ENCODE data around the gene GAMT. TPM values are rescaled to one million over a fixed set of nuclear protein-coding genes. Genes with fewer than 3 reads are reported as not detected.

The GAMT gene
- total RNA-seq, 5 donors from 2014 or later (not counting 1 experiment from before 2014, with no cell fraction given): 11.8 to 18.1 (median 13.7) TPM

GRCh38 chr19:1377965-1378785 lies 23.2 kb downstream of the GAMT start:
- Histone ChIP-seq H3K27ac (ENCODE audit: low read length) (no peak overlapping the region), H3K9me3 (no peaks in the 10 kb centered on the region), H3K36me3 (ENCODE audit: control insufficient read depth in 2 of 2, extremely low read depth in 1 of 2, insufficient read depth in 1 of 2, low read length in 1 of 2) (peaks cover 13 to 18% of the 10 kb centered on the region in 2 donors), H3K27me3 (replicated peaks in 1 of 2; ENCODE audit: control insufficient read depth in 2 of 2, extremely low read depth in 1 of 2, insufficient read depth in 2 of 2, low read length in 1 of 2) (no peaks in the 10 kb centered on the region), H3K4me3 (ENCODE audit: control insufficient read depth in 1 of 2, extremely low read depth in 1 of 2, low read length in 1 of 2) (no peak overlapping the region), H3K4me1 (ENCODE audit: control insufficient read depth in 1 of 2, extremely low read depth in 1 of 2, insufficient read depth in 2 of 2, low read length in 2 of 2) (peaks cover 0 to 6% of the 10 kb centered on the region in 2 experiments)
- CTCF ChIA-PET: no interaction called here
- WGBS (ENCODE audit: insufficient coverage): 90% methylated on average over 31 of the region's 33 CpGs
- Mint-ChIP-seq H3K4me1 (peaks cover 4 to 6% (median 4%) of the 10 kb centered on the region in 3 donors), H3K27me3 (no peaks in the 10 kb centered on the region), H3K9me3 (no peaks in the 10 kb centered on the region), H3K27ac (no peak overlapping the region), H3K36me3 (peaks cover 12% of the 10 kb centered on the region), H3K4me3 (no peak overlapping the region)
- POLR2A ChIA-PET: no interaction called here
- ATAC-seq (replicated peaks in 1 of 4) (no peak), DNase-seq (no peak)

GRCh38 chr19:1377176-1377964 lies 24.0 kb downstream of the GAMT start:
- H3K4me1 Mint-ChIP-seq: no peaks in the 10 kb centered on the region
- Histone ChIP-seq H3K36me3 (ENCODE audit: control insufficient read depth in 2 of 2, extremely low read depth in 1 of 2, insufficient read depth in 1 of 2, low read length in 1 of 2) (peaks cover 18 to 22% of the 10 kb centered on the region in 2 donors), H3K27ac (ENCODE audit: low read length) (no peak overlapping the region), H3K27me3 (replicated peaks in 1 of 2; ENCODE audit: control insufficient read depth in 2 of 2, extremely low read depth in 1 of 2, insufficient read depth in 2 of 2, low read length in 1 of 2) (no peaks in the 10 kb centered on the region), H3K4me1 (ENCODE audit: control insufficient read depth in 1 of 2, extremely low read depth in 1 of 2, insufficient read depth in 2 of 2, low read length in 2 of 2) (no peaks in the 10 kb centered on the region), H3K9me3 (no peaks in the 10 kb centered on the region), H3K4me3 (ENCODE audit: control insufficient read depth in 1 of 2, extremely low read depth in 1 of 2, low read length in 1 of 2) (no peak overlapping the region)
- DNase-seq (no peak), ATAC-seq (replicated peaks in 1 of 4) (no peak)
- H3K4me3 Mint-ChIP-seq: no peak overlapping the region
- 97% methylated on average over 43 of the region's 43 CpGs for WGBS (ENCODE audit: insufficient coverage)
- no peaks in the 10 kb centered on the region for H3K27me3 Mint-ChIP-seq
- H3K9me3 Mint-ChIP-seq: no peaks in the 10 kb centered on the region
- ChIA-PET POLR2A (no interaction called here), CTCF (no interaction called here)
- no peak overlapping the region for H3K27ac Mint-ChIP-seq
- H3K36me3 Mint-ChIP-seq: peaks cover 12% of the 10 kb centered on the region

- H3K4me3 Mint-ChIP-seq: no peak overlapping the region
- no peak overlapping the region for H3K27ac Mint-ChIP-seq
- H3K27me3 Mint-ChIP-seq: no peaks in the 10 kb centered on the region
- 97% methylated on average over 15 of the region's 17 CpGs for WGBS (ENCODE audit: insufficient coverage)
- no peaks in the 10 kb centered on the region for H3K9me3 Mint-ChIP-seq
- Histone ChIP-seq H3K27me3 (replicated peaks in 1 of 2; ENCODE audit: control insufficient read depth in 2 of 2, extremely low read depth in 1 of 2, insufficient read depth in 2 of 2, low read length in 1 of 2) (no peaks in the 10 kb centered on the region), H3K4me1 (ENCODE audit: control insufficient read depth in 1 of 2, extremely low read depth in 1 of 2, insufficient read depth in 2 of 2, low read length in 2 of 2) (no peaks in the 10 kb centered on the region), H3K9me3 (no peaks in the 10 kb centered on the region), H3K27ac (ENCODE audit: low read length) (no peak overlapping the region), H3K36me3 (ENCODE audit: control insufficient read depth in 2 of 2, extremely low read depth in 1 of 2, insufficient read depth in 1 of 2, low read length in 1 of 2) (peaks cover 18 to 22% of the 10 kb centered on the region in 2 donors), H3K4me3 (ENCODE audit: control insufficient read depth in 1 of 2, extremely low read depth in 1 of 2, low read length in 1 of 2) (no peak overlapping the region)
- ATAC-seq (replicated peaks in 1 of 4): no peak
- H3K4me1 Mint-ChIP-seq: no peaks in the 10 kb centered on the region
- peaks cover 12% of the 10 kb centered on the region for H3K36me3 Mint-ChIP-seq
- no peak for DNase-seq
- POLR2A ChIA-PET: no interaction called here
- CTCF ChIA-PET: no interaction called here
Observed at GRCh38 chr19:1376415-1376805, 24.9 kb downstream of the GAMT start.

GRCh38 chr19:1374250-1374577 lies 27.1 kb downstream of the GAMT start:
- ChIA-PET CTCF (no interaction called here), POLR2A (no interaction called here)
- Histone ChIP-seq H3K36me3 (ENCODE audit: control insufficient read depth in 2 of 2, extremely low read depth in 1 of 2, insufficient read depth in 1 of 2, low read length in 1 of 2) (peaks cover 23 to 34% of the 10 kb centered on the region in 2 donors), H3K4me1 (ENCODE audit: control insufficient read depth in 1 of 2, extremely low read depth in 1 of 2, insufficient read depth in 2 of 2, low read length in 2 of 2) (no peaks in the 10 kb centered on the region), H3K9me3 (no peaks in the 10 kb centered on the region), H3K27me3 (replicated peaks in 1 of 2; ENCODE audit: control insufficient read depth in 2 of 2, extremely low read depth in 1 of 2, insufficient read depth in 2 of 2, low read length in 1 of 2) (no peaks in the 10 kb centered on the region), H3K27ac (ENCODE audit: low read length) (no peak overlapping the region), H3K4me3 (ENCODE audit: control insufficient read depth in 1 of 2, extremely low read depth in 1 of 2, low read length in 1 of 2) (no peak overlapping the region)
- DNase-seq: no peak
- Mint-ChIP-seq H3K9me3 (no peaks in the 10 kb centered on the region), H3K36me3 (peaks cover 15% of the 10 kb centered on the region), H3K4me3 (no peak overlapping the region), H3K27ac (no peak overlapping the region), H3K27me3 (no peaks in the 10 kb centered on the region), H3K4me1 (no peaks in the 10 kb centered on the region)
- 98% methylated on average over 9 of the region's 12 CpGs for WGBS (ENCODE audit: insufficient coverage)
- ATAC-seq (replicated peaks in 1 of 4): no peak

- no peak for ATAC-seq (replicated peaks in 1 of 4)
- Mint-ChIP-seq H3K27ac (no peak overlapping the region), H3K4me1 (no peaks in the 10 kb centered on the region), H3K36me3 (peaks cover 15% of the 10 kb centered on the region), H3K9me3 (no peaks in the 10 kb centered on the region), H3K4me3 (no peak overlapping the region), H3K27me3 (no peaks in the 10 kb centered on the region)
- H3K27me3 ChIP-seq (replicated peaks in 1 of 2; ENCODE audit: control insufficient read depth in 2 of 2, extremely low read depth in 1 of 2, insufficient read depth in 2 of 2, low read length in 1 of 2): no peaks in the 10 kb centered on the region
- DNase-seq: no peak
- 98% methylated on average over 18 of the region's 22 CpGs for WGBS (ENCODE audit: insufficient coverage)
- H3K36me3 ChIP-seq (ENCODE audit: control insufficient read depth in 2 of 2, extremely low read depth in 1 of 2, insufficient read depth in 1 of 2, low read length in 1 of 2): peaks cover 23 to 35% of the 10 kb centered on the region in 2 donors
- no peaks in the 10 kb centered on the region for H3K4me1 ChIP-seq (ENCODE audit: control insufficient read depth in 1 of 2, extremely low read depth in 1 of 2, insufficient read depth in 2 of 2, low read length in 2 of 2)
- H3K9me3 ChIP-seq: no peaks in the 10 kb centered on the region
- H3K27ac ChIP-seq (ENCODE audit: low read length): no peak overlapping the region
- CTCF ChIA-PET: no interaction called here
- H3K4me3 ChIP-seq (ENCODE audit: control insufficient read depth in 1 of 2, extremely low read depth in 1 of 2, low read length in 1 of 2): no peak overlapping the region
- POLR2A ChIA-PET: interaction anchor here in 1 of 2 donors (0.6 to 0.7 kb wide), 2 partner anchors 9 to 27 kb away, joined by 3 to 4 read pairs; no protein-coding TSS in a partner anchor
Observed at GRCh38 chr19:1373534-1374249, 27.6 kb downstream of the GAMT start.

- H3K27ac Mint-ChIP-seq: no peak overlapping the region
- no peaks in the 10 kb centered on the region for H3K4me1 ChIP-seq (ENCODE audit: control insufficient read depth in 1 of 2, extremely low read depth in 1 of 2, insufficient read depth in 2 of 2, low read length in 2 of 2)
- H3K4me3 Mint-ChIP-seq: no peak overlapping the region
- CTCF ChIA-PET: no interaction called here
- WGBS (ENCODE audit: insufficient coverage): 94% methylated on average over 12 of the region's 20 CpGs
- H3K27ac ChIP-seq (ENCODE audit: low read length): no peak overlapping the region
- no peak for ATAC-seq (replicated peaks in 1 of 4)
- POLR2A ChIA-PET: interaction anchor here in 1 of 2 donors (0.6 to 0.7 kb wide), 3 partner anchors 9 to 610 kb away, joined by 3 to 4 read pairs (median 3); no protein-coding TSS in a partner anchor
- no peaks in the 10 kb centered on the region for H3K9me3 ChIP-seq
- peaks cover 23 to 35% of the 10 kb centered on the region in 2 donors for H3K36me3 ChIP-seq (ENCODE audit: control insufficient read depth in 2 of 2, extremely low read depth in 1 of 2, insufficient read depth in 1 of 2, low read length in 1 of 2)
- no peaks in the 10 kb centered on the region for H3K27me3 ChIP-seq (replicated peaks in 1 of 2; ENCODE audit: control insufficient read depth in 2 of 2, extremely low read depth in 1 of 2, insufficient read depth in 2 of 2, low read length in 1 of 2)
- no peak overlapping the region for H3K4me3 ChIP-seq (ENCODE audit: control insufficient read depth in 1 of 2, extremely low read depth in 1 of 2, low read length in 1 of 2)
- H3K36me3 Mint-ChIP-seq: peaks cover 15% of the 10 kb centered on the region
- no peaks in the 10 kb centered on the region for H3K9me3 Mint-ChIP-seq
- H3K27me3 Mint-ChIP-seq: no peaks in the 10 kb centered on the region
- DNase-seq: no peak
- no peaks in the 10 kb centered on the region for H3K4me1 Mint-ChIP-seq
Observed at GRCh38 chr19:1373042-1373533, 28.3 kb downstream of the GAMT start.
